Activated CD4-positive, alpha-beta T cell treated with anti-CD3 and anti-CD28 coated beads, Interleukin-2, amount 10 ng/mL, durations not matched to agents 7 days and 5 days (primary cell): Measurements from ENCODE around the gene MRGPRE. TPM values are rescaled to one million over a fixed set of nuclear protein-coding genes. Genes with fewer than 3 reads are reported as not detected.
"Not testable (repeated sequence)": the region's sequence is repeated elsewhere in the genome, so short reads cannot be mapped to it uniquely, and the experiment has no call there.

Experiments
- CTCF ChIA-PET: fragments of 350-600 bp; sonication (Branson Sonifier 250); formaldehyde crosslinking; loops from one replicate; lab custom pipeline; 2021; ENCODE audit warnings: antibody characterized with exemption; lab: Charles Lee
- POLR2A ChIA-PET: fragments of 350-600 bp; sonication (Branson Sonifier 250); formaldehyde crosslinking; loops from one replicate; lab custom pipeline; 2021; ENCODE audit warnings: antibody characterized with exemption; lab: Charles Lee
- DNase-seq: peaks from one replicate; pipeline ENCODE4 v3.0.0-alpha.2; 2020
- H3K27ac Mint-ChIP-seq: one replicate; pipeline ENCODE4 v1.8.0; 2021; ENCODE audit warnings: mild to moderate bottlenecking, moderate library complexity, mixed read lengths
- H3K27me3 Mint-ChIP-seq: one replicate; pipeline ENCODE4 v1.8.0; 2021; ENCODE audit warnings: mixed read lengths
- H3K36me3 Mint-ChIP-seq: one replicate; pipeline ENCODE4 v1.8.0; 2021; ENCODE audit warnings: low read depth, mixed read lengths
- H3K4me1 Mint-ChIP-seq: one replicate; pipeline ENCODE4 v1.8.0; 2021; ENCODE audit warnings: mixed read lengths
- H3K4me3 Mint-ChIP-seq: one replicate; pipeline ENCODE4 v1.8.0; 2021; ENCODE audit warnings: mild to moderate bottlenecking, moderate library complexity, mixed read lengths
- H3K9me3 Mint-ChIP-seq: one replicate; pipeline ENCODE4 v1.8.0; 2021; ENCODE audit warnings: mixed read lengths
- total RNA-seq, 2 experiments: library from RNA; stranded (reverse); gene quantifications; one replicate each; pipeline ENCODE4 v1.2.3, GENCODE V29; 2021

MRGPRE gene
- total RNA-seq: not detected

- ChIA-PET POLR2A (no interaction called here), CTCF (no interaction called here)
- no peaks in the 10 kb centered on the region for H3K9me3 Mint-ChIP-seq
- no peaks in the 10 kb centered on the region for H3K4me1 Mint-ChIP-seq
- no peak within 1 kb of the TSS for H3K4me3 Mint-ChIP-seq
- DNase-seq: no peak
- peak within 1 kb of the TSS; percentile 54 for H3K27ac Mint-ChIP-seq
- H3K36me3 Mint-ChIP-seq: no peaks in the 10 kb centered on the region
- no peaks in the 10 kb centered on the region for H3K27me3 Mint-ChIP-seq
Observed at GRCh38 chr11:3231851-3232744, at the start of gene MRGPRE. MRGPRE (minus strand) TSS chr11:3232417; CDS start chr11:3228799, 3,618 bp downstream.

- H3K27me3 Mint-ChIP-seq, CTCF ChIA-PET, POLR2A ChIA-PET, H3K27ac Mint-ChIP-seq, H3K4me1 Mint-ChIP-seq, H3K36me3 Mint-ChIP-seq, H3K4me3 Mint-ChIP-seq, H3K9me3 Mint-ChIP-seq, DNase-seq: not testable (repeated sequence)
Observed at GRCh38 chr11:3281146-3281545, 48.9 kb upstream of the MRGPRE start.

- CTCF ChIA-PET, POLR2A ChIA-PET, H3K9me3 Mint-ChIP-seq, H3K4me1 Mint-ChIP-seq, H3K27ac Mint-ChIP-seq, H3K27me3 Mint-ChIP-seq, H3K36me3 Mint-ChIP-seq, DNase-seq, H3K4me3 Mint-ChIP-seq: not testable (repeated sequence)
Observed at GRCh38 chr11:3280662-3281061, 48.4 kb upstream of the MRGPRE start.

- POLR2A ChIA-PET, DNase-seq, H3K36me3 Mint-ChIP-seq: not testable (repeated sequence)
Observed at GRCh38 chr11:3278922-3279321, 46.7 kb upstream of the MRGPRE start.

GRCh38 chr11:3273629-3274028, 41.4 kb upstream of the MRGPRE start:
- POLR2A ChIA-PET, H3K9me3 Mint-ChIP-seq, H3K36me3 Mint-ChIP-seq, H3K4me1 Mint-ChIP-seq, DNase-seq, H3K4me3 Mint-ChIP-seq, CTCF ChIA-PET, H3K27ac Mint-ChIP-seq, H3K27me3 Mint-ChIP-seq: not testable (repeated sequence)

More at GRCh38 chr11:3278922-3279321, 46.7 kb upstream of the MRGPRE start:
- H3K4me3 Mint-ChIP-seq, H3K27me3 Mint-ChIP-seq, CTCF ChIA-PET, H3K4me1 Mint-ChIP-seq, H3K27ac Mint-ChIP-seq, H3K9me3 Mint-ChIP-seq: not testable (repeated sequence)

- CTCF ChIA-PET, H3K4me3 Mint-ChIP-seq, POLR2A ChIA-PET, H3K36me3 Mint-ChIP-seq, H3K9me3 Mint-ChIP-seq, DNase-seq, H3K4me1 Mint-ChIP-seq, H3K27me3 Mint-ChIP-seq, H3K27ac Mint-ChIP-seq: not testable (repeated sequence)
Observed at GRCh38 chr11:3262548-3262947, 30.3 kb upstream of the MRGPRE start.

- H3K36me3 Mint-ChIP-seq, H3K27ac Mint-ChIP-seq, H3K4me1 Mint-ChIP-seq, POLR2A ChIA-PET, DNase-seq, H3K27me3 Mint-ChIP-seq, CTCF ChIA-PET, H3K4me3 Mint-ChIP-seq, H3K9me3 Mint-ChIP-seq: not testable (repeated sequence)
Observed at GRCh38 chr11:3261831-3262230, 29.6 kb upstream of the MRGPRE start.

- POLR2A ChIA-PET, DNase-seq, H3K4me3 Mint-ChIP-seq, H3K9me3 Mint-ChIP-seq, H3K4me1 Mint-ChIP-seq, H3K27ac Mint-ChIP-seq, CTCF ChIA-PET, H3K27me3 Mint-ChIP-seq, H3K36me3 Mint-ChIP-seq: not testable (repeated sequence)
Observed at GRCh38 chr11:3257509-3257908, 25.3 kb upstream of the MRGPRE start.

GRCh38 chr11:3255241-3255640, 23.0 kb upstream of the MRGPRE start:
- POLR2A ChIA-PET: not testable (repeated sequence)

GRCh38 chr11:3254773-3255172, 22.6 kb upstream of the MRGPRE start:
- H3K9me3 Mint-ChIP-seq, H3K4me1 Mint-ChIP-seq, DNase-seq, H3K36me3 Mint-ChIP-seq, H3K4me3 Mint-ChIP-seq, POLR2A ChIA-PET, CTCF ChIA-PET, H3K27me3 Mint-ChIP-seq, H3K27ac Mint-ChIP-seq: not testable (repeated sequence)

More at GRCh38 chr11:3255241-3255640, 23.0 kb upstream of the MRGPRE start:
- DNase-seq, H3K36me3 Mint-ChIP-seq, H3K4me1 Mint-ChIP-seq, H3K9me3 Mint-ChIP-seq, CTCF ChIA-PET, H3K27ac Mint-ChIP-seq, H3K27me3 Mint-ChIP-seq, H3K4me3 Mint-ChIP-seq: not testable (repeated sequence)

GRCh38 chr11:3245071-3245470, 12.9 kb upstream of the MRGPRE start:
- POLR2A ChIA-PET: no interaction called here

GRCh38 chr11:3243880-3244279, 11.7 kb upstream of the MRGPRE start:
- no peak for DNase-seq
- POLR2A ChIA-PET: no interaction called here
- H3K4me1 Mint-ChIP-seq: no peaks in the 10 kb centered on the region
- H3K27me3 Mint-ChIP-seq: peaks cover 8% of the 10 kb centered on the region
- H3K9me3 Mint-ChIP-seq: no peaks in the 10 kb centered on the region
- no peak overlapping the region for H3K27ac Mint-ChIP-seq
- no peak overlapping the region for H3K4me3 Mint-ChIP-seq
- no peaks in the 10 kb centered on the region for H3K36me3 Mint-ChIP-seq
- CTCF ChIA-PET: no interaction called here

More at GRCh38 chr11:3245071-3245470, 12.9 kb upstream of the MRGPRE start:
- DNase-seq: no peak
- CTCF ChIA-PET: no interaction called here
- Mint-ChIP-seq H3K36me3 (no peaks in the 10 kb centered on the region), H3K9me3 (no peaks in the 10 kb centered on the region), H3K4me1 (no peaks in the 10 kb centered on the region), H3K27ac (no peak overlapping the region), H3K27me3 (peaks cover 8% of the 10 kb centered on the region), H3K4me3 (no peak overlapping the region)

- no peak overlapping the region for H3K4me3 Mint-ChIP-seq
- CTCF ChIA-PET: no interaction called here
- H3K27ac Mint-ChIP-seq: no peak overlapping the region
- POLR2A ChIA-PET: no interaction called here
- H3K36me3 Mint-ChIP-seq: no peaks in the 10 kb centered on the region
- H3K9me3 Mint-ChIP-seq: no peaks in the 10 kb centered on the region
- no peaks in the 10 kb centered on the region for H3K4me1 Mint-ChIP-seq
- no peak for DNase-seq
- H3K27me3 Mint-ChIP-seq: no peaks in the 10 kb centered on the region
Observed at GRCh38 chr11:3237119-3237518, 4.9 kb upstream of the MRGPRE start.

- Mint-ChIP-seq H3K4me1 (no peaks in the 10 kb centered on the region), H3K9me3 (no peaks in the 10 kb centered on the region), H3K27me3 (no peaks in the 10 kb centered on the region), H3K27ac (no peak overlapping the region), H3K4me3 (no peak overlapping the region), H3K36me3 (no peaks in the 10 kb centered on the region)
- DNase-seq: no peak
- POLR2A ChIA-PET: no interaction called here
- CTCF ChIA-PET: interaction anchor here (1.4 kb wide), 1 partner anchor 10 kb away, joined by 5 read pairs; no protein-coding TSS in a partner anchor
Observed at GRCh38 chr11:3234846-3235245, 2.6 kb upstream of the MRGPRE start.
